Progenitor cell of endocrine pancreas (in vitro differentiated cells): ENCODE data around the gene TCP11. TPM values are rescaled to one million over a fixed set of nuclear protein-coding genes. Genes with fewer than 3 reads are reported as not detected.

Experiments
- DNase-seq: peaks from one replicate; pipeline ENCODE4 v3.0.0; 2021; ENCODE audit warnings: low spot score; ENCODE audit not compliant: unreplicated experiment
- H3K27ac Mint-ChIP-seq: 2 replicates; pipeline ENCODE4 v1.8.0; 2021; ENCODE audit warnings: mild to moderate bottlenecking, moderate library complexity, mixed read lengths
- H3K27me3 Mint-ChIP-seq: 2 replicates; pipeline ENCODE4 v1.8.0; 2021; ENCODE audit warnings: mixed read lengths
- H3K36me3 Mint-ChIP-seq: 2 replicates; pipeline ENCODE4 v1.8.0; 2022; ENCODE audit warnings: mixed read lengths; ENCODE audit not compliant: insufficient read depth
- H3K4me1 Mint-ChIP-seq: 2 replicates; pipeline ENCODE4 v1.8.0; 2021; ENCODE audit warnings: low read depth, mixed read lengths
- H3K4me3 Mint-ChIP-seq: 2 replicates; pipeline ENCODE4 v1.8.0; 2021; ENCODE audit warnings: low read depth, mild to moderate bottlenecking, moderate library complexity, mixed read lengths
- H3K9me3 Mint-ChIP-seq: 2 replicates; pipeline ENCODE4 v1.8.0; 2021; ENCODE audit warnings: low read depth, mixed read lengths
- CTCF ChIP-seq: fragments of 200-600 bp; sonication (generic); IDR thresholded peaks from one replicate; pipeline ENCODE4 v1.5.0; 2021; ENCODE audit warnings: antibody characterized with exemption, mild to moderate bottlenecking; ENCODE audit not compliant: unreplicated experiment
- total RNA-seq: library from RNA; stranded (reverse); gene quantifications from 2 replicates; pipeline ENCODE4 v1.2.1, GENCODE V29; 2021

Gene TCP11
- total RNA-seq, 1 donor from 2014 or later: not detected

- Mint-ChIP-seq H3K27me3 (peaks cover 5% of the 10 kb centered on the region), H3K4me1 (peaks cover 13% of the 10 kb centered on the region), H3K9me3 (peaks cover 5% of the 10 kb centered on the region), H3K27ac (peak overlapping the region; percentile 56), H3K4me3 (no peak overlapping the region), H3K36me3 (no peaks in the 10 kb centered on the region)
- DNase-seq: no peak
- TF ChIP-seq CTCF: no peak
These were observed 25.0 kb upstream of the TCP11 start for GRCh38 chr6:35166116-35166515.

- no peak for TF ChIP-seq CTCF
- Mint-ChIP-seq H3K27ac (peak overlapping the region; percentile 56), H3K36me3 (no peaks in the 10 kb centered on the region), H3K27me3 (peaks cover 8% of the 10 kb centered on the region), H3K4me3 (no peak overlapping the region), H3K9me3 (peaks cover 5% of the 10 kb centered on the region), H3K4me1 (peaks cover 13% of the 10 kb centered on the region)
- no peak for DNase-seq
These were observed 24.5 kb upstream of the TCP11 start for GRCh38 chr6:35165630-35166071.

GRCh38 chr6:35164868-35165267, 23.7 kb upstream of the TCP11 start:
- H3K36me3 Mint-ChIP-seq: no peaks in the 10 kb centered on the region
- no peak for DNase-seq
- H3K4me1 Mint-ChIP-seq: peaks cover 13% of the 10 kb centered on the region
- TF ChIP-seq CTCF: no peak
- H3K27ac Mint-ChIP-seq: no peak overlapping the region
- no peak overlapping the region for H3K4me3 Mint-ChIP-seq
- H3K27me3 Mint-ChIP-seq: peaks cover 11% of the 10 kb centered on the region
- peaks cover 5% of the 10 kb centered on the region for H3K9me3 Mint-ChIP-seq

- no peak for TF ChIP-seq CTCF
- no peak overlapping the region for H3K4me3 Mint-ChIP-seq
These were observed 23.1 kb upstream of the TCP11 start for GRCh38 chr6:35164277-35164676.

GRCh38 chr6:35163836-35164235, 22.7 kb upstream of the TCP11 start:
- H3K4me3 Mint-ChIP-seq: no peak overlapping the region
- H3K27ac Mint-ChIP-seq: no peak overlapping the region
- no peaks in the 10 kb centered on the region for H3K36me3 Mint-ChIP-seq
- H3K4me1 Mint-ChIP-seq: peaks cover 13% of the 10 kb centered on the region
- H3K27me3 Mint-ChIP-seq: peaks cover 14% of the 10 kb centered on the region
- DNase-seq: no peak
- no peaks in the 10 kb centered on the region for H3K9me3 Mint-ChIP-seq
- TF ChIP-seq CTCF: no peak

More at GRCh38 chr6:35164277-35164676, 23.1 kb upstream of the TCP11 start:
- H3K9me3 Mint-ChIP-seq: peaks cover under 1% of the 10 kb centered on the region
- peaks cover 13% of the 10 kb centered on the region for H3K4me1 Mint-ChIP-seq
- H3K27ac Mint-ChIP-seq: no peak overlapping the region
- peaks cover 14% of the 10 kb centered on the region for H3K27me3 Mint-ChIP-seq
- DNase-seq: no peak
- no peaks in the 10 kb centered on the region for H3K36me3 Mint-ChIP-seq
